HG03571 (cell line): ENCODE results near the gene DTWD2.

Experiments used
- ATAC-seq: cut with Tn5 transposase; IDR thresholded peaks from one replicate; pipeline ENCODE4 v1.9.1; 2021; ENCODE audit not compliant: unreplicated experiment

The DTWD2 gene

GRCh38 chr5:118789366-118789765 is 199.0 kb downstream of the DTWD2 start:
- ATAC-seq: no peak

- ATAC-seq: no peak
These were observed 200.0 kb downstream of the DTWD2 start for GRCh38 chr5:118788351-118788750.
